ENCODE measurements around the gene PMEPA1. TPM values are rescaled to one million over a fixed set of nuclear protein-coding genes. Genes with fewer than 3 reads are reported as not detected.

The PMEPA1 gene
- total RNA-seq, 1 donor from 2014 or later, result 62.5 TPM

- TF ChIP-seq, protein P1, sequence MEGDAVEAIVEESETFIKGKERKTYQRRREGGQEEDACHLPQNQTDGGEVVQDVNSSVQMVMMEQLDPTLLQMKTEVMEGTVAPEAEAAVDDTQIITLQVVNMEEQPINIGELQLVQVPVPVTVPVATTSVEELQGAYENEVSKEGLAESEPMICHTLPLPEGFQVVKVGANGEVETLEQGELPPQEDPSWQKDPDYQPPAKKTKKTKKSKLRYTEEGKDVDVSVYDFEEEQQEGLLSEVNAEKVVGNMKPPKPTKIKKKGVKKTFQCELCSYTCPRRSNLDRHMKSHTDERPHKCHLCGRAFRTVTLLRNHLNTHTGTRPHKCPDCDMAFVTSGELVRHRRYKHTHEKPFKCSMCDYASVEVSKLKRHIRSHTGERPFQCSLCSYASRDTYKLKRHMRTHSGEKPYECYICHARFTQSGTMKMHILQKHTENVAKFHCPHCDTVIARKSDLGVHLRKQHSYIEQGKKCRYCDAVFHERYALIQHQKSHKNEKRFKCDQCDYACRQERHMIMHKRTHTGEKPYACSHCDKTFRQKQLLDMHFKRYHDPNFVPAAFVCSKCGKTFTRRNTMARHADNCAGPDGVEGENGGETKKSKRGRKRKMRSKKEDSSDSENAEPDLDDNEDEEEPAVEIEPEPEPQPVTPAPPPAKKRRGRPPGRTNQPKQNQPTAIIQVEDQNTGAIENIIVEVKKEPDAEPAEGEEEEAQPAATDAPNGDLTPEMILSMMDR (conservative IDR thresholded peaks at IDR 0.05; ENCODE audit: low read depth, low read length), result no peak
- no peak for DNase-seq (ENCODE audit: low read depth)
- H3K4me3 ChIP-seq (ENCODE audit: low read depth, low read length), result no peak overlapping the region
These were observed 28.2 kb upstream of the PMEPA1 start for GRCh38 chr20:57738053-57738452.

- no peak for DNase-seq (ENCODE audit: low read depth)
- TF ChIP-seq, protein P1 (conservative IDR thresholded peaks at IDR 0.05; ENCODE audit: low read depth, low read length), result no peak
- no peak overlapping the region for H3K4me3 ChIP-seq (ENCODE audit: low read depth, low read length)
These were observed 27.5 kb upstream of the PMEPA1 start for GRCh38 chr20:57737349-57737748.

DNA sequence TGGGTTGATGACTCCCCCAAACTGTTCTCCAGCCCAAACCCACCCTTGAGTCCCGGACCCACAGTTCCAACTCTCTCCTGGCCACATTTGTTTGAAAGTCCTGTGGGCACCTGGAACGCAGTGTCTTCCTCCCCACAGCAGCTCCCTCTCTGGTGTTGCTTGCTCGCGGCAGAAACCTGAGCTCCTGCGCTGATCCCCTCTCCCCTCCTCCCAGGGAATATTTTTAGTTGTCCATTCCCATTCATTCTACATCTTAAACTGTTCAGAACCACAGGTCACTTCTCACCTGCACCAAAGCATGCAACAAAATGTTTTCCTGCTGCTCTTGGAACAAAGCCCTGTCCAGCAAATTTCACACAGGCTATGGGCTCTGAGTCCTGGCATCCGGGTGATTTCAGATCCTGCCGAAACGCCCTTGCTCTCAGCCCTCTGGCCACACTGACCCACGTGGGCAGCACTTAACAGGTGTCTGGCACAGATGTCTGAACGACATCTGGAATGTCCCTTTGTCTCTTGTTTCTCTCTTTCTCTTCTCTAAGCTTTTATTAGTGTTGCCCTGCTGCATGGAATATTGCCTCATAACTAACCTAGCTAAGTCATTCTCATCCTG lies 27.0 kb upstream of the PMEPA1 start:
- H3K4me3 ChIP-seq (ENCODE audit: low read depth, low read length), result no peak overlapping the region
- DNase-seq (ENCODE audit: low read depth), result no peak
- TF ChIP-seq, protein P1 (conservative IDR thresholded peaks at IDR 0.05; ENCODE audit: low read depth, low read length), result no peak

DNA sequence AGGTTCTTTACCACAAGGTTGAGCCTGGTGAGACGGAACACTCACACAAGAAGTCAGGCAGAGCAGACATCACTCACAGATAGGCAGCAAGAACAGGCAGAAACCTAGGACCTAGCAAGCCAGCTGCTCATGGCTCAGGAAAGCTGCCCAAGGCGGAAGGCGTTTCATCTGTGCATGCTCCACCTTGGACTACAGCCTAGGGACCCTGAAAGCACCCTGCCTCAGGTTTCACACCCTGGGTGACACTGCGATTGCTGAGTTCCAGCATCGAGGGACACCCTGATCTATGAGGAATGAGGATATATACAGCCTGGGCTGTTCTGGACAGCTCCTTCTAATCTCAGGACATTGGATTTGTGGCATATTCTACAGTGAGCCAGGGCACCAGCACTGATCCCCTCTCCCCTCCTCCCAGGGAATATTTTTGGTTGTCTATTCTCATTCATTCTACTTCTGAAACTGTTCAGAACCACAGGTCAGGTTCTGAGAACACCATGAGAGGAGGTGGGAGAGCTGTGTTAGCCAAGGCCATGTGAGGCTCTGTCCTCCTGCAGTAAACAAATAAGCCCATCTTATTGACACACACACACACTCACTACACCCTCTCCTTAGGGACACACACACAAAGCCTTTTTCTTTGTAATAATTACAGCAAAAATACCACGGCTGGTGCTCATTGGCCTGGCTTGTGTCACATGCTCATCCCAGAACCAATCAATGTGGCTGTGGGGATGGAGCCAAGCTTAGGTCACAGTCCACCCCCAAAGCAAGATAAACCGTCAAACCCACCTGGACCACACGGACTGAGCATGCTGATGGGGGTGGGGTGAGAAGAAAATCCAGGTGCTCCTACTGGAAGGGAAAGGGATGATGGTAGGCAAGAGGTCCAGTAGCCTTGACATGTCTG lies 26.3 kb upstream of the PMEPA1 start:
- no peak overlapping the region for H3K4me3 ChIP-seq (ENCODE audit: low read depth, low read length)
- no peak for DNase-seq (ENCODE audit: low read depth)
- TF ChIP-seq, protein P1 (conservative IDR thresholded peaks at IDR 0.05; ENCODE audit: low read depth, low read length), result no peak

GRCh38 chr20:57734754-57735153 lies 24.9 kb upstream of the PMEPA1 start:
- TF ChIP-seq, protein P1 (conservative IDR thresholded peaks at IDR 0.05; ENCODE audit: low read depth, low read length), result no peak
- H3K4me3 ChIP-seq (ENCODE audit: low read depth, low read length), result no peak overlapping the region
- no peak for DNase-seq (ENCODE audit: low read depth)

DNA sequence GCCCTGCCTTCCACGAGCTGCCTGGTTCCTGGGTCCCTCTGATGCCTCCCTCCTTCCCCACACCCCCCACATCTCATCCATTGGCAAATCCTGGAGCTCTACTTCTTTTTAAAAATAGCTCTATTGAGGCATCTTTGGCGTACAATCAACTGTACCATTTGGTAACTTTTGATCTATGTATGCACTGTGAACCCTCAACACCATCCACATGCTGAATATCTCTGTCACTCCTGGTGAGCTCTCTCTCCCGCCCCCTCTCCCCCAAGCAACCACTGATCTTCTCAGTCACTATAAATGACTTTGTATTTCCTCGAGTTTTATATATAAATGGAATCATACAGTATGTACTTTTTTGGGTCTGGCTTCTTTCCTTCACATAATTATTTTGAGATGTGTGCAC lies 22.4 kb upstream of the PMEPA1 start:
- H3K4me3 ChIP-seq (ENCODE audit: low read depth, low read length), result no peak overlapping the region
- no peak for DNase-seq (ENCODE audit: low read depth)
- TF ChIP-seq, protein P1 (conservative IDR thresholded peaks at IDR 0.05; ENCODE audit: low read depth, low read length), result no peak
